ENCODE data around the gene PPTC7. TPM values are rescaled to one million over a fixed set of nuclear protein-coding genes. Genes with fewer than 3 reads are reported as not detected.

PPTC7 gene
- total and polyA plus RNA-seq, 2 of the 4 experiments (the other 2 are of a cell fraction) = 4.1 to 6.8 TPM

- BruUV-seq (replicated peaks) = no TSS peak
These were observed 33.5 kb upstream of the PPTC7 start for GRCh38 chr12:110616471-110617115.

More at GRCh38 chr12:110616471-110617115, 33.5 kb upstream of the PPTC7 start:
- no peak overlapping the region for H2BK5ac ChIP-seq (ENCODE audit: low read depth, low read length, poor library complexity, severe bottlenecking)
- H4K91ac ChIP-seq (ENCODE audit: insufficient read depth, low read depth, low read length) = no peak overlapping the region
- H2BK15ac ChIP-seq (ENCODE audit: low read depth, low read length) = no peak overlapping the region
- no peaks in the 10 kb centered on the region for H3K9me3 ChIP-seq (ENCODE audit: control insufficient read depth, insufficient read depth, low read length)
- H3K27ac ChIP-seq (ENCODE audit: insufficient read depth, low read length) = no peak overlapping the region
- ATAC-seq (ENCODE audit: low read depth) (no peak), DNase-seq (no peak)
- TF ChIP-seq MAFK (IDR thresholded peaks at IDR 0.05; ENCODE audit: low read depth, low read length) = no peak
- no peak for TF ChIP-seq RAD21 (IDR thresholded peaks at IDR 0.05; ENCODE audit: low read length)
- no peak for TF ChIP-seq CEBPB (IDR thresholded peaks at IDR 0.05; ENCODE audit: low read depth, low read length)
- no peak for TF ChIP-seq USF2 (IDR thresholded peaks at IDR 0.05; ENCODE audit: low read depth, low read length)
- TF ChIP-seq FOS (IDR thresholded peaks at IDR 0.05; ENCODE audit: low read depth, low read length) = no peak
- no peak for TF ChIP-seq RCOR1 (IDR thresholded peaks at IDR 0.05; ENCODE audit: insufficient replicate concordance, low read length)
- no peak for TF ChIP-seq POLR2A (IDR thresholded peaks at IDR 0.05; ENCODE audit: low read depth, low read length)
- no peak for TF ChIP-seq MXI1 (IDR thresholded peaks at IDR 0.05; ENCODE audit: borderline replicate concordance, low read depth, low read length)
- no peak for TF ChIP-seq SMC3 (IDR thresholded peaks at IDR 0.05; ENCODE audit: low read depth, low read length)
- no peak for TF ChIP-seq CHD1 (IDR thresholded peaks at IDR 0.05; ENCODE audit: low read depth, low read length)
- TF ChIP-seq ELK1 (IDR thresholded peaks at IDR 0.05; ENCODE audit: borderline replicate concordance, low read depth, low read length) = no peak
- no peak for TF ChIP-seq BHLHE40 (IDR thresholded peaks at IDR 0.05; ENCODE audit: low read depth, low read length)
- H3K9ac ChIP-seq (ENCODE audit: low read depth, low read length) = no peak overlapping the region
- H3K4ac ChIP-seq (ENCODE audit: low read depth, low read length) = no peak overlapping the region
- no CpG with 5 or more reads among the region's 5 CpGs for WGBS, 2 experiments (ENCODE audit: extremely low coverage in 2 of 2, insufficient read length in 1 of 2)
- H2BK20ac ChIP-seq (ENCODE audit: low read depth, low read length) = no peak overlapping the region
- no peaks in the 10 kb centered on the region for H3K9me1 ChIP-seq (ENCODE audit: insufficient read depth, low read length)
- H3K79me1 ChIP-seq (ENCODE audit: low read depth in 1 of 2, low read length in 2 of 2) = peaks cover 5 to 7% of the 10 kb centered on the region in 2 experiments
- H2AFZ ChIP-seq (replicated peaks; ENCODE audit: low read length, poor library complexity) = no peak overlapping the region
- dilution Hi-C loops (cut with HindIII; ENCODE audit: low sequenced_read_pairs, unreplicated experiment) = no loop called here
- no peak overlapping the region for H2AK5ac ChIP-seq (ENCODE audit: low read depth, low read length)
- H4K20me1 ChIP-seq (ENCODE audit: insufficient read depth, low read length) = no peaks in the 10 kb centered on the region
- H2BK120ac ChIP-seq (ENCODE audit: low read depth, low read length) = no peak overlapping the region
- H4K8ac ChIP-seq (ENCODE audit: low read depth in 2 of 2, low read length in 2 of 2) = no peak overlapping the region
- H3K4me2 ChIP-seq (ENCODE audit: low read depth, low read length) = no peak overlapping the region
- H3K4me3 ChIP-seq (ENCODE audit: insufficient read depth, low read depth, low read length) = no peak overlapping the region
- no peak overlapping the region for H3K14ac ChIP-seq (replicated peaks; ENCODE audit: low read depth, low read length)
- no peak overlapping the region for H3K18ac ChIP-seq (ENCODE audit: low read depth, low read length)
- H3K23ac ChIP-seq (ENCODE audit: low read depth, low read length) = no peak overlapping the region
- H3K4me1 ChIP-seq (ENCODE audit: control insufficient read depth, insufficient read depth, low read length) = no peaks in the 10 kb centered on the region
- no peak overlapping the region for H2AK9ac ChIP-seq (replicated peaks; ENCODE audit: low read depth, low read length, poor library complexity)
- ChIA-PET POLR2A (ENCODE audit: unreplicated experiment) (interaction anchor here (0.6 kb wide), 1 partner anchor 148 kb away, joined by 3 read pairs; the partner anchor contains the start of gene FAM216A), CTCF (interaction anchor here (0.6 kb wide), 1 partner anchor 17 kb away, joined by 3 read pairs; no protein-coding TSS in a partner anchor)
- no peaks in the 10 kb centered on the region for H3K27me3 ChIP-seq (ENCODE audit: control insufficient read depth, insufficient read depth, low read length)
- H3K36me3 ChIP-seq (ENCODE audit: control insufficient read depth, insufficient read depth, low read length) = peaks cover 2% of the 10 kb centered on the region; the same call in 1 of the 2 replicates
- no peak overlapping the region for H3K56ac ChIP-seq (ENCODE audit: extremely low read depth, insufficient read depth, low read length)
- no peak overlapping the region for H4K5ac ChIP-seq (ENCODE audit: low read depth, low read length)
- intact Hi-C loops (cut with micrococcal nuclease) = no loop called here
- in situ Hi-C loops (cut with MboI; ENCODE audit: low sequenced_read_pairs) = loop anchor here (10.0 kb wide), 1 partner anchor 268 kb away; no protein-coding TSS in a partner anchor
